ENCODE measurements around the gene SLCO2A1.

DNA sequence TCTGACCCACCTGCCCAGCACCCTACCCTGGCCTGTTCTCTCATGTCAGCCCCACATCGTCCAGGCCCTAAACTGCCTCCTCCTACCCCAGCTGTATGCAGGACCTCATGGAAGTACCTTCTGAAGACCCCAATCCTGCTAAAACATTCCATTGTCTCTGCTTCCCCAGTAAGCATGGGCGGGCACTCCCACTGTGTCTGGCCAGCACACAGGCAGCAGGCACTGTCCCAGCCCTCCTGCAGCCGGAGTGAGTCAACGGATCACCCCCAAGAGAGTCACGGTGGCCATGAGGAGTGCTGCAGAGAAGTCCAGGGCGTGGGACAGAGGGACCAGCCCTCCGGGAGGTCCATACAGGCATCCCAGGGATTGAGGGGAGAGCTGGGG, 36.4 kb upstream of the SLCO2A1 start:
- TF ChIP-seq, protein P1, sequence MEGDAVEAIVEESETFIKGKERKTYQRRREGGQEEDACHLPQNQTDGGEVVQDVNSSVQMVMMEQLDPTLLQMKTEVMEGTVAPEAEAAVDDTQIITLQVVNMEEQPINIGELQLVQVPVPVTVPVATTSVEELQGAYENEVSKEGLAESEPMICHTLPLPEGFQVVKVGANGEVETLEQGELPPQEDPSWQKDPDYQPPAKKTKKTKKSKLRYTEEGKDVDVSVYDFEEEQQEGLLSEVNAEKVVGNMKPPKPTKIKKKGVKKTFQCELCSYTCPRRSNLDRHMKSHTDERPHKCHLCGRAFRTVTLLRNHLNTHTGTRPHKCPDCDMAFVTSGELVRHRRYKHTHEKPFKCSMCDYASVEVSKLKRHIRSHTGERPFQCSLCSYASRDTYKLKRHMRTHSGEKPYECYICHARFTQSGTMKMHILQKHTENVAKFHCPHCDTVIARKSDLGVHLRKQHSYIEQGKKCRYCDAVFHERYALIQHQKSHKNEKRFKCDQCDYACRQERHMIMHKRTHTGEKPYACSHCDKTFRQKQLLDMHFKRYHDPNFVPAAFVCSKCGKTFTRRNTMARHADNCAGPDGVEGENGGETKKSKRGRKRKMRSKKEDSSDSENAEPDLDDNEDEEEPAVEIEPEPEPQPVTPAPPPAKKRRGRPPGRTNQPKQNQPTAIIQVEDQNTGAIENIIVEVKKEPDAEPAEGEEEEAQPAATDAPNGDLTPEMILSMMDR (conservative IDR thresholded peaks at IDR 0.05; ENCODE audit: low read depth in 2 of 2), result no peak
- no peak for TF ChIP-seq EZH2phosphoT487 (IDR thresholded peaks at IDR 0.05; ENCODE audit: unreplicated experiment)
- no peak for TF ChIP-seq ETS1 (IDR thresholded peaks at IDR 0.05)
- TF ChIP-seq, protein P2, sequence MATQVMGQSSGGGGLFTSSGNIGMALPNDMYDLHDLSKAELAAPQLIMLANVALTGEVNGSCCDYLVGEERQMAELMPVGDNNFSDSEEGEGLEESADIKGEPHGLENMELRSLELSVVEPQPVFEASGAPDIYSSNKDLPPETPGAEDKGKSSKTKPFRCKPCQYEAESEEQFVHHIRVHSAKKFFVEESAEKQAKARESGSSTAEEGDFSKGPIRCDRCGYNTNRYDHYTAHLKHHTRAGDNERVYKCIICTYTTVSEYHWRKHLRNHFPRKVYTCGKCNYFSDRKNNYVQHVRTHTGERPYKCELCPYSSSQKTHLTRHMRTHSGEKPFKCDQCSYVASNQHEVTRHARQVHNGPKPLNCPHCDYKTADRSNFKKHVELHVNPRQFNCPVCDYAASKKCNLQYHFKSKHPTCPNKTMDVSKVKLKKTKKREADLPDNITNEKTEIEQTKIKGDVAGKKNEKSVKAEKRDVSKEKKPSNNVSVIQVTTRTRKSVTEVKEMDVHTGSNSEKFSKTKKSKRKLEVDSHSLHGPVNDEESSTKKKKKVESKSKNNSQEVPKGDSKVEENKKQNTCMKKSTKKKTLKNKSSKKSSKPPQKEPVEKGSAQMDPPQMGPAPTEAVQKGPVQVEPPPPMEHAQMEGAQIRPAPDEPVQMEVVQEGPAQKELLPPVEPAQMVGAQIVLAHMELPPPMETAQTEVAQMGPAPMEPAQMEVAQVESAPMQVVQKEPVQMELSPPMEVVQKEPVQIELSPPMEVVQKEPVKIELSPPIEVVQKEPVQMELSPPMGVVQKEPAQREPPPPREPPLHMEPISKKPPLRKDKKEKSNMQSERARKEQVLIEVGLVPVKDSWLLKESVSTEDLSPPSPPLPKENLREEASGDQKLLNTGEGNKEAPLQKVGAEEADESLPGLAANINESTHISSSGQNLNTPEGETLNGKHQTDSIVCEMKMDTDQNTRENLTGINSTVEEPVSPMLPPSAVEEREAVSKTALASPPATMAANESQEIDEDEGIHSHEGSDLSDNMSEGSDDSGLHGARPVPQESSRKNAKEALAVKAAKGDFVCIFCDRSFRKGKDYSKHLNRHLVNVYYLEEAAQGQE (IDR thresholded peaks at IDR 0.05; ENCODE audit: unreplicated experiment), result no peak
- no peak for TF ChIP-seq EZH2 (IDR thresholded peaks at IDR 0.05; ENCODE audit: low read depth, unreplicated experiment)
- no peak for TF ChIP-seq POLR2AphosphoS5 (IDR thresholded peaks at IDR 0.05; ENCODE audit: low read depth)
- no peak for TF ChIP-seq STAT1 (IDR thresholded peaks at IDR 0.05; ENCODE audit: unreplicated experiment)
- TF ChIP-seq NANOG (IDR thresholded peaks at IDR 0.05; ENCODE audit: borderline replicate concordance), result no peak
- no peak for TF ChIP-seq ZNF114 (CRISPR knock-in tag; IDR thresholded peaks at IDR 0.05)
- no peak for TF ChIP-seq JUNB (IDR thresholded peaks at IDR 0.05; ENCODE audit: unreplicated experiment)
- no peak for TF ChIP-seq CREB1 (CRISPR knock-in tag; IDR thresholded peaks at IDR 0.05; ENCODE audit: low read depth)

Data from GM23338 (cell line).